ENCODE measurements around the gene CDKN2AIPNL. TPM values are rescaled to one million over a fixed set of nuclear protein-coding genes. Genes with fewer than 3 reads are reported as not detected.
"Not testable (repeated sequence)": the region's sequence is repeated elsewhere in the genome, so short reads cannot be mapped to it uniquely, and the experiment has no call there.

The CDKN2AIPNL gene
- total RNA-seq, 1 donor from 2014 or later = 29.0 TPM

DNA sequence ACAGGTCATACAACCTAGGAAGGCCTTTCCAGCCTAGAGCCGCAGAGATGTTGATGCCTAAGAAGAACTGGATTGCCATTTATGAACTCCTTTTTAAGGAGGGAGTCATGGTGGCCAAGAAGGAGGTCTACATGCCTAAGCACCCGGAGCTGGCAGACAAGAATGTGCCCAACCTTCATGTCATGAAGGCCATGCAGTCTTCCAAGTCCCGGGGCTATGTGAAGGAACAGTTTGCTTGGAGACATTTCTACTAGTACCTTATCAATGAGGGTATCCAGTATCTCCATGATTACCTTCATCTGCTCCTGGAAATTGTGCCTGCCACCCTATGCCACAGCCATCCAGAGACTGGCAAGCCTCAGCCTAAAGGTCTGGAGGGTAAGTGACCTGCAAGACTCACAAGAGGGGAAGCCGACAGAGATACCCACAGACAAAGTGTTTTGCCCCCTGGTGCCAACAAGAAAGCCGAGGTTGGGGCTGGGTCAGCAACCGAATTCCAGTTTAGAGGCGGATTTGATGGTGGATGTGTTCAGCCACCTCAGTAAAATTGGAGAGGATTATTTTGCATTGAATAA, 11.2 kb upstream of the CDKN2AIPNL start:
- Mint-ChIP-seq H3K9me3 (ENCODE audit: low read depth) (no peaks in the 10 kb centered on the region), H3K4me1 (ENCODE audit: low read depth) (peaks cover 1% of the 10 kb centered on the region), H3K36me3 (ENCODE audit: insufficient read depth) (peaks cover 1% of the 10 kb centered on the region), H3K27ac (no peak overlapping the region), H3K27me3 (no peaks in the 10 kb centered on the region), H3K4me3 (ENCODE audit: low read depth) (no peak overlapping the region)
- TF ChIP-seq, protein P1, sequence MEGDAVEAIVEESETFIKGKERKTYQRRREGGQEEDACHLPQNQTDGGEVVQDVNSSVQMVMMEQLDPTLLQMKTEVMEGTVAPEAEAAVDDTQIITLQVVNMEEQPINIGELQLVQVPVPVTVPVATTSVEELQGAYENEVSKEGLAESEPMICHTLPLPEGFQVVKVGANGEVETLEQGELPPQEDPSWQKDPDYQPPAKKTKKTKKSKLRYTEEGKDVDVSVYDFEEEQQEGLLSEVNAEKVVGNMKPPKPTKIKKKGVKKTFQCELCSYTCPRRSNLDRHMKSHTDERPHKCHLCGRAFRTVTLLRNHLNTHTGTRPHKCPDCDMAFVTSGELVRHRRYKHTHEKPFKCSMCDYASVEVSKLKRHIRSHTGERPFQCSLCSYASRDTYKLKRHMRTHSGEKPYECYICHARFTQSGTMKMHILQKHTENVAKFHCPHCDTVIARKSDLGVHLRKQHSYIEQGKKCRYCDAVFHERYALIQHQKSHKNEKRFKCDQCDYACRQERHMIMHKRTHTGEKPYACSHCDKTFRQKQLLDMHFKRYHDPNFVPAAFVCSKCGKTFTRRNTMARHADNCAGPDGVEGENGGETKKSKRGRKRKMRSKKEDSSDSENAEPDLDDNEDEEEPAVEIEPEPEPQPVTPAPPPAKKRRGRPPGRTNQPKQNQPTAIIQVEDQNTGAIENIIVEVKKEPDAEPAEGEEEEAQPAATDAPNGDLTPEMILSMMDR (IDR thresholded peaks at IDR 0.05; ENCODE audit: unreplicated experiment) = no peak
- DNase-seq (ENCODE audit: low spot score, unreplicated experiment) = no peak

DNA sequence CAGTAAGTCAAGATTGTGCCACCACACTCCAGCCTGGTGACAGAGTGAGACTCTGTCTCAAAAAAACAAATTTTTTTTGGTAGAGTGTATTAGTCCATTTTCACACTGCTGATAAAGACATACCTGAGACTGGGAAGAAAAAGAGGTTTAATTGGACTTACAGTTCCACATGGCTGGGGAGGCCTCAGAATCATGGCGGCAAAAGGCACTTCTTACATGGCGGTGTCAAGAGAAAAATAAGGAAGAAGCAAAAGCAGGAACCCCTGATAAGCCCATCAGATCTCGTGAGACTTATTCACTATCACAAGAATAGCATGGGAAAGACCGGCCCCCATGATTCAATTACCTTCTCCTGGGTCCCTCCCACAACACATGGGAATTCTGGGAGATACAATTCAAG, 9.4 kb upstream of the CDKN2AIPNL start:
- peaks cover 16% of the 10 kb centered on the region for H3K4me1 Mint-ChIP-seq (ENCODE audit: low read depth)
- not testable (repeated sequence) for H3K36me3 Mint-ChIP-seq (ENCODE audit: insufficient read depth); H3K27me3 Mint-ChIP-seq; DNase-seq (ENCODE audit: low spot score, unreplicated experiment); H3K4me3 Mint-ChIP-seq (ENCODE audit: low read depth); H3K27ac Mint-ChIP-seq; H3K9me3 Mint-ChIP-seq (ENCODE audit: low read depth)

DNA sequence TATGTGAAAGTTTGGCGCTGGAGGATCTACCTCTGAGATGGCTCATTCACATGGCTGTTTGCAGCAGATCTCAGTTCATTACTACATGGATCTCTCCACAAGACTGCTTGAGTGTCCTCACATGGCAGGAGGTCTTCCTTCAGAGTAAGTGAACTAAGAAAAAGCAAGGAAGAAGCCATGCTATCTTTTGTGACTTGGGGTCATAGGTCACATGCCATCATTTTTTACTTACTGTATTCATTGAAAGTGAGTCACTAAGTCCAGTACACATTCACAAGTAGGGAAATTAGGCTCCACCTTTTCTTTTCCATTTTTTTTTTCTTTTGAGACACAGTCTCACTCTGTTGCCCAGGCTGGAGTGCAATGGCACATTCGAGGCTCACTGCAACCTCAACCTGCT, 8.7 kb upstream of the CDKN2AIPNL start:
- Mint-ChIP-seq H3K27me3 (no peaks in the 10 kb centered on the region), H3K9me3 (ENCODE audit: low read depth) (no peaks in the 10 kb centered on the region)

DNA sequence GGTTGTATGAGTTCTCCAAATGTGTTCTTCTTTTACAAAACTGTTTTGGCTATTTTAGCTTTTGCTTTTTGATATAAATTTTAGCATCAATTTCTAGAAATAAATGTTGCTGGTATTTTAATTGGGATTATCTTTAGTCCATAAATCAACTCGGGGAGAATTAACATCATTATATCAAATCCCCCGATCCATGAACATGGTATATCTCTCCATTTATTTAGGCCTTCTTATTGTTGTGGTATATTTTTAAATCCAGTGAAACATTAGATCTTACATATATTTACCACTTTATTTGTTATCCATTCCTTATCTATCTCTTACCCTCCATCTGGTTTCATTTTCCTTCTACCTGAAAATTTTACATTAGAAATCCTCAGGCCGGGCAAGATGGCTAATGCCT, 7.3 kb upstream of the CDKN2AIPNL start:
- Mint-ChIP-seq H3K4me3 (ENCODE audit: low read depth) (no peak overlapping the region), H3K4me1 (ENCODE audit: low read depth) (peaks cover 25% of the 10 kb centered on the region), H3K27ac (no peak overlapping the region), H3K36me3 (ENCODE audit: insufficient read depth) (peaks cover 1% of the 10 kb centered on the region), H3K27me3 (no peaks in the 10 kb centered on the region), H3K9me3 (ENCODE audit: low read depth) (no peaks in the 10 kb centered on the region)
- DNase-seq (ENCODE audit: low spot score, unreplicated experiment) = no peak
- TF ChIP-seq, protein P1 (IDR thresholded peaks at IDR 0.05; ENCODE audit: unreplicated experiment) = no peak

More for the DNA sequence above, 8.7 kb upstream of the CDKN2AIPNL start:
- no peak for DNase-seq (ENCODE audit: low spot score, unreplicated experiment)
- no peak overlapping the region for H3K4me3 Mint-ChIP-seq (ENCODE audit: low read depth)
- peaks cover 1% of the 10 kb centered on the region for H3K36me3 Mint-ChIP-seq (ENCODE audit: insufficient read depth)
- H3K4me1 Mint-ChIP-seq (ENCODE audit: low read depth) = peaks cover 20% of the 10 kb centered on the region
- TF ChIP-seq, protein P1 (IDR thresholded peaks at IDR 0.05; ENCODE audit: unreplicated experiment) = no peak
- no peak overlapping the region for H3K27ac Mint-ChIP-seq

DNA sequence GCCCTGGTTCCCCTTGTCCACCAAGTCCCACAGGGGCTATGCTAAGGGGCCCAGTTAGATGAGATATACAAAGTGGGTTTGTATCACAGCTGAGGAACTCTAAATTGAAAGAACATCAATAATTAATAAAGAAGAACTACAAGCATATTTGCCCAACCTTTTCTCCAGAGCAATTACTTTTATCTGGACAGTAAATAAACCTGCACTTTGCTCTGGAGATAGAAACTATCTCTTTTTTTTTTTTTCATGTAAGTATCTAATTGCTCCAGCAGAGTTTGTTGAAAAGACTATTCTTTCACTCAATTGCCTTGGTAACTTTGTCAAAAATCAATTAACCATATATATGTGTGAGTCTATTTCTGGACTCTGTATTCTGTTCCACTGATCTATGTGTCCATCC, 6.0 kb upstream of the CDKN2AIPNL start:
- TF ChIP-seq, protein P1 (IDR thresholded peaks at IDR 0.05; ENCODE audit: unreplicated experiment) = no peak
- Mint-ChIP-seq H3K4me3 (ENCODE audit: low read depth) (no peak overlapping the region), H3K4me1 (ENCODE audit: low read depth) (peaks cover 30% of the 10 kb centered on the region), H3K27me3 (no peaks in the 10 kb centered on the region), H3K9me3 (ENCODE audit: low read depth) (no peaks in the 10 kb centered on the region), H3K36me3 (ENCODE audit: insufficient read depth) (peaks cover 1% of the 10 kb centered on the region), H3K27ac (peak overlapping the region; percentile 80)
- no peak for DNase-seq (ENCODE audit: low spot score, unreplicated experiment)

DNA sequence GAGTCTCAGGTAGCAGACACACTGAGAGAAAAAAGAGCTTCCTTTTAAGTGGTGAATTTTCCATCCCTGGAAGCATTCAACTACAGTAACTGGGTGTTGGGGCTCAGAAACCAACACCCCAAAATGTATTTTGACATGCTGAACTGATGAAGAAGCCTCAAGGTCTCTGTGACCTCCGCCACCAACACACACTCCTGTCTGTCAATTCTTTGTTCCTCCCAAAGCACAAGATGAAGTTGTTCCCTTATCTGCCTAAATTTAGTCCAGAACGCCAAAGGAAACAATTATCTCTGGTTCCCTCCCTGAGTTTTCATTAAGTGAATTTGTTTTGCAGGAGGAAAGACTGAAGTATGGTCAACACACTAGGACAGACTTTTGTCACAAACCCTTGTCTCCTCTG, 1.4 kb upstream of the CDKN2AIPNL start:
- TF ChIP-seq, protein P1 (IDR thresholded peaks at IDR 0.05; ENCODE audit: unreplicated experiment) = no peak
- Mint-ChIP-seq H3K36me3 (ENCODE audit: insufficient read depth) (no peaks in the 10 kb centered on the region), H3K27ac (no peak overlapping the region), H3K4me1 (ENCODE audit: low read depth) (peaks cover 50% of the 10 kb centered on the region), H3K27me3 (no peaks in the 10 kb centered on the region), H3K9me3 (ENCODE audit: low read depth) (no peaks in the 10 kb centered on the region), H3K4me3 (ENCODE audit: low read depth) (no peak overlapping the region)
- no peak for DNase-seq (ENCODE audit: low spot score, unreplicated experiment)
